PFSK-1 (cell line): ENCODE measurements around the gene TMEM14B.

ENCODE experiments used
- FOXP2 ChIP-seq: optimal IDR thresholded peaks from 2 replicates; pipeline ENCODE3; 2011; ENCODE audit warnings: borderline replicate concordance, control low read depth, inconsistent platforms; ENCODE audit not compliant: insufficient read depth; ENCODE audit errors: extremely low read length, extremely low read depth
- POLR2AphosphoS5 ChIP-seq: IDR thresholded peaks from 2 replicates; pipeline ENCODE4 v1.6.1; 2012; ENCODE audit warnings: low read depth, mild to moderate bottlenecking, control low read depth, low read length, moderate library complexity
- REST ChIP-seq, 2 experiments: IDR thresholded peaks; 2 replicates each; pipeline versions ENCODE4 v1.6.1 to v1.8.0; 2011 to 2012; ENCODE audit warnings: low read depth in 2 of 2, low read length in 2 of 2, control low read depth in 1 of 2, inconsistent platforms in 1 of 2, mild to moderate bottlenecking in 1 of 2, moderate library complexity in 1 of 2; ENCODE audit not compliant: insufficient read depth in 1 of 2
- SIN3A ChIP-seq: IDR thresholded peaks from 2 replicates; pipeline ENCODE4 v1.6.1; 2012; ENCODE audit warnings: mild to moderate bottlenecking, low read length, moderate library complexity, borderline replicate concordance; ENCODE audit not compliant: insufficient read depth
- TAF1 ChIP-seq: IDR thresholded peaks from 2 replicates; pipeline ENCODE4 v1.6.1; 2012; ENCODE audit warnings: low read length, control low read depth, borderline replicate concordance; ENCODE audit not compliant: insufficient read depth

GRCh38 chr6:10801224-10801848 is 53.7 kb downstream of the TMEM14B start:
- TF ChIP-seq POLR2AphosphoS5 (no peak), SIN3A (no peak), TAF1 (no peak), REST (IDR thresholded peaks at IDR 0.05; ENCODE audit: insufficient read depth in 1 of 2, low read depth in 2 of 2, low read length in 2 of 2) (no peak), FOXP2 (no peak)
